ENCODE results near the gene TVP23C. TPM values are rescaled to one million over a fixed set of nuclear protein-coding genes. Genes with fewer than 3 reads are reported as not detected.

The TVP23C gene
- total RNA-seq, 1 donor, result 52.7 TPM

DNA sequence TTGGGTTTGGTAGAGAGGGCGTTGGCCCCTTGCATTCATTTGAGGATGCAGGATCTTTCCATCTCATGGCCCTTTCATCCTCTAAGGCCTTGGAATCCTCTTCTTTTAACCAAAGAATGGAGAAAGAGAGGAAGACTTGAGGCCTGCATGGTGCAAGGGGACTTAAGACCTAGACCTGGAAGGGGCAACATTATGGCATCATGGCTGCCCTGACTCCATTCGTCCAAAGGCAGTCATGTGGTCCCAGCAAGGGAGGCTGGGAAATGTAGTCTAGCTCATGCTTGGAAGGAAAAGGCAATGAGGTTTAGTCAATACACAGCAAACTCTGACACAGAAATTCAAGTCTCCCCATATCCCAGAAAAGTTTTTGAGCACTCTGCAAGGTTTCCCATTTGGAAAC, 65.2 kb downstream of the TVP23C start:
- no peak for DNase-seq (ENCODE audit: low read depth)

DNA sequence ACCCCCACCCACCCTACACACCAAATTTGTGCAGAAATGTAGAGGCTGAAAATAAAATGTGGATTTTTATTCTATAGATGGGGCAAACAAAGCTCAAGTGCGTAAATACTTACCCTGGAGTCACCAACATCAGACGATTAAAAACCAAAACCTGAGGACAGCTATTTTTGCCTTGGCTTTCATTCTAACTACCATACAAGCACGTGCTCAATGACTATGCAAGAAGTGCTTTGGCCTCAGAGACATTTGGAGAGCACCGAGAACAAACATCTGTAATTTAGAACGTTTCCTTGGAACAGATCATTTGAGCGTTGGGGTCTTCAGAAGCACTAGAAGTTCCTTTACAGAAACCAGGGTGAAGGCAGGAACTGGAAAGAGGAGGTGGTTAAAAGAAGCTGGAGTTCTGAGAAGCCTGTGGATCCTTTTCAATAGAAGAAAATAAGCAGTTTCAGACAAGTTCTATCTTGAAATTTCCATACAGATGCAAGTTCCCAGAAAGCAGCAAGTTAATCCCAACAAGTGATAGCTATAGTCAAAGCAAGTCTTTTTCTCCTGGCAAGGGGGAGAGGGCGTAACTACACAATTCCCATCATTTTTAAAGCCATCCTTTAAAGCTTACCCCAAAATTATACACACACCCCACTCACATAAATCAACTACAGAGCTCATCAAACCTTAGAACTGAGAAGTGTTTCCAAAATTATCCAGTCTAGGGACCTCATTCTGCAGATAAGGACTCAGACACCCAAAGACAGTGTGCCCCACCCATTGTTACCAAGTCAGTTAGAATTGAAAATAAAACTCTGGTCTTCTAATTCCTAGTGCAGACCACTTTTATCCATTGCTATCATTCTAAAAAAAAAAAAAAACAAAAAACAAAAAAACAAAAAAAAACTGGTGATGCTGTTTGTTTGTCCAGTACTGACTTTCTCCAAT, 66.3 kb downstream of the TVP23C start:
- TF ChIP-seq, protein P1, sequence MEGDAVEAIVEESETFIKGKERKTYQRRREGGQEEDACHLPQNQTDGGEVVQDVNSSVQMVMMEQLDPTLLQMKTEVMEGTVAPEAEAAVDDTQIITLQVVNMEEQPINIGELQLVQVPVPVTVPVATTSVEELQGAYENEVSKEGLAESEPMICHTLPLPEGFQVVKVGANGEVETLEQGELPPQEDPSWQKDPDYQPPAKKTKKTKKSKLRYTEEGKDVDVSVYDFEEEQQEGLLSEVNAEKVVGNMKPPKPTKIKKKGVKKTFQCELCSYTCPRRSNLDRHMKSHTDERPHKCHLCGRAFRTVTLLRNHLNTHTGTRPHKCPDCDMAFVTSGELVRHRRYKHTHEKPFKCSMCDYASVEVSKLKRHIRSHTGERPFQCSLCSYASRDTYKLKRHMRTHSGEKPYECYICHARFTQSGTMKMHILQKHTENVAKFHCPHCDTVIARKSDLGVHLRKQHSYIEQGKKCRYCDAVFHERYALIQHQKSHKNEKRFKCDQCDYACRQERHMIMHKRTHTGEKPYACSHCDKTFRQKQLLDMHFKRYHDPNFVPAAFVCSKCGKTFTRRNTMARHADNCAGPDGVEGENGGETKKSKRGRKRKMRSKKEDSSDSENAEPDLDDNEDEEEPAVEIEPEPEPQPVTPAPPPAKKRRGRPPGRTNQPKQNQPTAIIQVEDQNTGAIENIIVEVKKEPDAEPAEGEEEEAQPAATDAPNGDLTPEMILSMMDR (IDR thresholded peaks at IDR 0.05; ENCODE audit: insufficient read depth, low read depth, low read length), result no peak
- DNase-seq (ENCODE audit: low read depth), result no peak

More for the DNA sequence above, 65.2 kb downstream of the TVP23C start:
- no peak overlapping the region for H3K4me3 ChIP-seq (ENCODE audit: low read depth, low read length)
- TF ChIP-seq, protein P1 (IDR thresholded peaks at IDR 0.05; ENCODE audit: insufficient read depth, low read depth, low read length), result no peak

DNA sequence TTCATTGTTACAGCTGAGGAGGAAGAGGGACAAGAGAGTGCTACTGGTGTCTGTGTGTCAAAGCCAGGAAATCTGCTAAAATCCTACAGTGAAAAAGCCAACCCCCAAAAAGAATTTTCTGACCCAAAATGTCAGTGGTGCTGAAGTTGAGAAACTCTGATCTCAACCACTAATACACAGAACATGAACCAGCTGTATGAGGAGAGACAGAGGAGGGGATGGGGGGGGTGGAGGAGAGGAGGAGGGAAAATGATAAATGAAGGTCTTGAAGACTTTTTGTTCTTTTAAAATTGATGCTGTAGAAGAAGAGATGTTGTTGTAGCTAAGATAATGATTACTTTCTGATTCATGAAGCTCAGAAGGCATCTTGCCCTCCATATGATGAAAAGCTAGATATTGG, 68.5 kb downstream of the TVP23C start:
- TF ChIP-seq, protein P1 (IDR thresholded peaks at IDR 0.05; ENCODE audit: insufficient read depth, low read depth, low read length), result no peak
- no peak overlapping the region for H3K4me3 ChIP-seq (ENCODE audit: low read depth, low read length)
- DNase-seq (ENCODE audit: low read depth), result no peak

More for the DNA sequence above, 66.3 kb downstream of the TVP23C start:
- no peak overlapping the region for H3K4me3 ChIP-seq (ENCODE audit: low read depth, low read length)

DNA sequence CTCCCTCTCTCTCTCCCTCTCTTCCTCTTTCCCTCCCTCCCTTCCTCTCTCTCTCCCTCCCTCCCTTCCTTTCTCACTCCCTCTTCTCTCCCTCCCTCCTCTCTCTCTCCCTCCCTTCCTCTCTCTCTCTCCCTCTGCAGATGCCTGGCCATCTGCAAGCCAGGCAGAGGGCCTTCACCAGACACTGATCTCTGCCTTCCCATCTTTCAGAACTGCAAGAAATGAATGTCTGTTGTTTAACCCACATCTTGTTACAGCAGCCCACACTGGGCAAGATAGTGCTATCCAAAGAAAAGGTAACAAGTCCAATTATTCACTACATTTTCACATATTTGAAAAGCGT, 69.6 kb downstream of the TVP23C start:
- H3K4me3 ChIP-seq (ENCODE audit: low read depth, low read length), result no peak overlapping the region
- TF ChIP-seq, protein P1 (IDR thresholded peaks at IDR 0.05; ENCODE audit: insufficient read depth, low read depth, low read length), result no peak
- DNase-seq (ENCODE audit: low read depth), result no peak

DNA sequence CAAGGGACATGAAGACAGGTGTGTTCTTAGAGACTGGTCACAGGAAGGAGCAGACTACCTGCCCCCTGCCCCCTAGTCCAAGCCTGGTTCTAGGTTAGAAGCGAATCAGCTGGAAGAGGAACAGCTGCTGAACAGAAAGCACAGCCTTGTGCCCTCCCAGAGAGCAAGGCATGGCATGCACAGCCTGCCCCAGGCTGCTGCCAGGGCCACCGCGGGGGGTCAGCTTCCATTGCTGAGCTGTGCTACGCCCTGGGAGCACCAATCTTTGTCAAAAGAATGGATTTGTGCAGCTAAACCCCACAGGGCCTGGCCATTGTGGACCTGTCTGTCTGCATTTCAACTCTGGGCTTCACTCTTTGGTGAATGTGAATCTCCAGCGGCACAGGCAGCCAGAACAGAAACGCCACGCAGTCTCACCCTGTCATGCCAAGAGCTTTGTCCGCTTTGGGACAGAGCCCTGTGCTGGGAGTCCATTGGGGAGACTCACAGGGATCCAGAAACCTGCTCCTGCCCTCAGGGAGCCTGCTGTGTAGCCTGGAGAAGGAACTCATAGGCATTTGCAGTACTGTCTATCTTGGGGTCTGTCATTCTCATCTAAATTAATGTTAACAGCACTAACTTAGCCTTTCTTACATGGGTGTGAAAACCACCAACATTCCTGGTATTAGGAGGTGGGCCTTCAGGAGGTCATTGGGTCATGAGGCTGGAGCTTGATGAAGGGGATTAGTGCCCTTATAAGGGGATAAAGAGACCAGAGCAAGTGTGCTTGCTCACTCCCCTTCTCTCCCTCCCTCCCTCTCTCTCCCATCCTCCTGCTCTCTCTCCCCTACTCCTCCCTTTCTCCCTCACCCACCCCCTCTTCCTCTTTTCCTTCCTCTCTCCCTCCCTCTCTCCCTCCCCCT, 70.2 kb downstream of the TVP23C start:
- no peak for DNase-seq (ENCODE audit: low read depth)
- no peak overlapping the region for H3K4me3 ChIP-seq (ENCODE audit: low read depth, low read length)
- TF ChIP-seq, protein P1 (IDR thresholded peaks at IDR 0.05; ENCODE audit: insufficient read depth, low read depth, low read length), result no peak

DNA sequence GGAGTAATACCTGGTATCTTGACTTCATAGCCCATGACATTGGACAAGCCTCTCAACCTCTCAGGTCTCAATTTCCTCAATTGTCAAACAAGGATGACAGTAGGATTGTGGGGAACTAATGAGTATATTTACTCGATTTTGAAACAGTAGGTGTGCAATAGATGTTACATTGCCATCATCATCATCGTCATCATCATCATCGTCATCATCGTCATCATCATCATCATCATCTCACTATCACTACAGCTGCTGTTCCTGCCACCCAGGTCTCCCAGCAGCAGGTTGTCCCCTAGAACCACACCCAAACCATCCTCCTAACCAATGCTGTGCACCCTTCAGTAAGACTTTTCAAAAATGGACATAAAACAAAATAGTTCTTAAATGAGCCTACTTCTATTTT, 71.1 kb downstream of the TVP23C start:
- TF ChIP-seq, protein P1 (IDR thresholded peaks at IDR 0.05; ENCODE audit: insufficient read depth, low read depth, low read length), result no peak
- no peak for DNase-seq (ENCODE audit: low read depth)
- no peak overlapping the region for H3K4me3 ChIP-seq (ENCODE audit: low read depth, low read length)

Measured in fibroblast of villous mesenchyme (primary cell).